Endothelial cell of umbilical vein (primary cell): ENCODE data around the gene KRT31. TPM values are rescaled to one million over a fixed set of nuclear protein-coding genes. Genes with fewer than 3 reads are reported as not detected.

Experiments used
- Bru-seq: library from RNA; stranded (reverse); fragments of 400-500 nt; gene quantifications from one replicate; lab custom pipeline; 2021; lab: Mats Ljungman, UMichigan
- BruChase-seq, 2 experiments: library from RNA; stranded (reverse); fragments of 400-500 nt; gene quantifications; one replicate each; lab custom pipeline; 2021; lab: Mats Ljungman, UMichigan
- BruUV-seq: library from RNA; stranded (reverse); fragments of 400-500 nt; replicated peaks from 2 replicates; lab custom pipeline; 2021; lab: Mats Ljungman, UMichigan
- CTCF ChIA-PET: fragments of 300-600, 350-600 bp; sonication (Branson Sonifier 250); formaldehyde crosslinking; loops from one replicate; lab custom pipeline; 2021; ENCODE audit warnings: antibody characterized with exemption, inconsistent platforms; lab: Charles Lee
- POLR2A ChIA-PET: fragments of 300-600, 350-600 bp; sonication (Branson Sonifier 250); formaldehyde crosslinking; loops from one replicate; lab custom pipeline; 2021; ENCODE audit warnings: antibody characterized with exemption, inconsistent platforms; lab: Charles Lee
- DNase-seq: peaks from one replicate; pipeline ENCODE4 v3.0.0-alpha.2; 2011; ENCODE audit warnings: low read depth, low spot score
- FAIRE-seq: peaks from 2 replicates; lab custom pipeline; 2011; peaks lifted over from hg19 to GRCh38; lab: Jason Lieb, UNC
- H2AFZ ChIP-seq: 2 replicates; pipeline ENCODE4 v1.6.0; 2012; ENCODE audit warnings: low read depth, low read length, control low read depth, inconsistent platforms
- H3K27ac ChIP-seq: 2 replicates; pipeline ENCODE4 v1.5.1; 2011; ENCODE audit warnings: low read depth, mild to moderate bottlenecking, control low read depth, low read length, moderate library complexity; ENCODE audit not compliant: insufficient read depth
- H3K27me3 ChIP-seq, 2 experiments: 2 replicates each; pipeline versions ENCODE4 v1.6.0 to v1.6.1; 2011; ENCODE audit warnings: low read length in 2 of 2, mixed read lengths in 1 of 2; ENCODE audit not compliant: control insufficient read depth in 2 of 2, insufficient read depth in 2 of 2
- H3K36me3 ChIP-seq, 2 experiments: 2 replicates in 1 of 2; 3 replicates in 1 of 2; pipeline ENCODE4 v1.5.1; 2011; ENCODE audit warnings: low read length in 2 of 2, mild to moderate bottlenecking in 1 of 2, moderate library complexity in 1 of 2; ENCODE audit not compliant: control insufficient read depth in 2 of 2, insufficient read depth in 2 of 2; ENCODE audit errors: extremely low read depth in 1 of 2
- H3K4me1 ChIP-seq: 3 replicates; pipeline ENCODE4 v1.5.1; 2011; ENCODE audit warnings: mild to moderate bottlenecking, low read length; ENCODE audit not compliant: control insufficient read depth, insufficient read depth; ENCODE audit errors: extremely low read depth
- H3K4me2 ChIP-seq: 2 replicates; pipeline ENCODE4 v1.6.1; 2011; ENCODE audit warnings: low read length, control low read depth, mixed read lengths; ENCODE audit not compliant: insufficient read depth
- H3K4me3 ChIP-seq, 3 experiments: fragments of 200-600 bp in 1 of 3; sonication (generic), shearing (Covaris generic) in 1 of 3; replicated peaks in 1 of 3; 2 replicates each; pipeline ENCODE4 v1.5.1; 2011 to 2016; ENCODE audit warnings: control low read depth in 3 of 3, low read length in 3 of 3, mild to moderate bottlenecking in 2 of 3, inconsistent platforms in 1 of 3, low read depth in 1 of 3, moderate library complexity in 1 of 3; ENCODE audit not compliant: insufficient read depth in 1 of 3
- H3K79me2 ChIP-seq: 2 replicates; pipeline ENCODE4 v1.6.0; 2012; ENCODE audit warnings: low read length, inconsistent platforms; ENCODE audit not compliant: control insufficient read depth, insufficient read depth
- H3K9ac ChIP-seq: replicated peaks from 2 replicates; pipeline ENCODE3; 2011; ENCODE audit warnings: low read length, control low read depth; ENCODE audit not compliant: insufficient read depth; ENCODE audit errors: extremely low read depth
- H3K9me1 ChIP-seq: replicated peaks from 3 replicates; pipeline ENCODE4 v1.6.0; 2011; ENCODE audit warnings: mild to moderate bottlenecking, low read length; ENCODE audit not compliant: control insufficient read depth, insufficient read depth; ENCODE audit errors: extremely low read depth
- H3K9me3 ChIP-seq: replicated peaks from 2 replicates; pipeline ENCODE4 v1.5.1; 2012; ENCODE audit warnings: low read length, inconsistent platforms; ENCODE audit not compliant: control insufficient read depth, insufficient read depth
- H4K20me1 ChIP-seq: replicated peaks from 2 replicates; pipeline ENCODE3; 2011; ENCODE audit warnings: mild to moderate bottlenecking, low read length; ENCODE audit not compliant: control insufficient read depth, insufficient read depth; ENCODE audit errors: extremely low read depth
- EZH2 ChIP-seq: IDR thresholded peaks from 2 replicates; pipeline ENCODE4 v1.6.1; 2012; ENCODE audit warnings: borderline replicate concordance, low read depth, mild to moderate bottlenecking, moderate library complexity, low read length, inconsistent platforms; ENCODE audit not compliant: severe bottlenecking
- FOS ChIP-seq: IDR thresholded peaks from 2 replicates; pipeline ENCODE4 v1.6.1; 2011; ENCODE audit warnings: mild to moderate bottlenecking, low read length, moderate library complexity, borderline replicate concordance; ENCODE audit not compliant: insufficient read depth
- GATA2 ChIP-seq: IDR thresholded peaks from 2 replicates; pipeline ENCODE4 v1.7.0; 2011; ENCODE audit warnings: low read depth, mild to moderate bottlenecking, moderate library complexity, mixed read lengths, low read length; ENCODE audit not compliant: insufficient read length, insufficient read depth
- JUN ChIP-seq: IDR thresholded peaks from 2 replicates; pipeline ENCODE4 v1.6.1; 2011; ENCODE audit warnings: borderline replicate concordance, low read depth; ENCODE audit not compliant: insufficient read length, insufficient read depth
- MAX ChIP-seq: IDR thresholded peaks from 2 replicates; pipeline ENCODE4 v1.6.1; 2011; ENCODE audit not compliant: insufficient read depth, insufficient read length
- MYC ChIP-seq: IDR thresholded peaks from one replicate; pipeline ENCODE4 v1.6.1; 2011; ENCODE audit warnings: mild to moderate bottlenecking, low read depth, low read length
- POLR2A ChIP-seq: IDR thresholded peaks from 2 replicates; pipeline ENCODE4 v1.6.1; 2012; ENCODE audit warnings: low read depth, mild to moderate bottlenecking, control low read depth, low read length
- POLR2AphosphoS5 ChIP-seq: IDR thresholded peaks from 2 replicates; pipeline ENCODE4 v1.6.1; 2012; ENCODE audit warnings: low read depth, mild to moderate bottlenecking, control low read depth, low read length, moderate library complexity; ENCODE audit not compliant: insufficient read depth
- dilution Hi-C: fragments of 300-500 bp; cut with MboI; formaldehyde crosslinking; loops from one replicate; pipeline ENCODE4 v1.15.0; 2019; ENCODE audit warnings: low sequenced_read_pairs; ENCODE audit not compliant: extremely low pct_ligation_motif_present
- intact Hi-C: fragments of 100-400 bp; cut with micrococcal nuclease; formaldehyde crosslinking; loops from one replicate; pipeline ENCODE4 v1.10.0; 2022
- long read RNA-seq: library from polyadenylated mRNA; stranded (forward); transcript quantifications from one replicate; pipeline ENCODE4 v2.0.0, GENCODE V29; 2021
- polyA minus RNA-seq, 3 experiments: library from RNA; depleted of rRNA, polyadenylated mRNA; stranded (reverse); fragments of >200 nt; gene quantifications; 1 replicate in 1 of 3; 2 replicates in 2 of 3; pipeline ENCODE4 v1.2.3, GENCODE V29; 2011
- polyA plus RNA-seq, 4 experiments: library from polyadenylated mRNA; depleted of rRNA in 3 of 4; stranded (reverse) in 3 of 4; unstranded in 1 of 4; fragments of >200 nt; gene quantifications; 2 replicates each; pipeline versions ENCODE4 v1.2.1 to v1.2.3, GENCODE V29; 2011 to 2012; ENCODE audit warnings: missing spikeins in 1 of 4
- total RNA-seq: library from RNA; stranded (reverse); gene quantifications from 2 replicates; pipeline ENCODE4 v1.2.3, GENCODE V29; 2021
- TF ChIP-seq, protein P1 (sequence below), 2 donors: IDR thresholded peaks; 1 replicate in 1 of 2; 2 replicates in 1 of 2; pipeline ENCODE4 v1.5.1; 2011; ENCODE audit warnings: low read length in 2 of 2, mild to moderate bottlenecking in 2 of 2, moderate library complexity in 2 of 2, control low read depth in 1 of 2, inconsistent platforms in 1 of 2, low read depth in 1 of 2; ENCODE audit not compliant: insufficient read depth in 1 of 2; ENCODE audit errors: extremely low read depth in 1 of 2

The KRT31 gene
- not detected in 2 replicates for total RNA-seq
- not detected in 2 replicates for polyA plus RNA-seq
- not detected in 2 replicates for polyA plus RNA-seq (2011; cell fraction: cytosol; rRNA removed)
- polyA plus RNA-seq (2011; cell fraction: nucleus; rRNA removed), result not detected in 2 replicates
- not detected in 2 replicates for polyA plus RNA-seq (2012)
- not detected in 2 replicates for polyA minus RNA-seq
- polyA minus RNA-seq (2011; cell fraction: cytosol; rRNA and poly(A)+ RNA removed), result not detected
- polyA minus RNA-seq (2011; cell fraction: nucleus; rRNA and poly(A)+ RNA removed), result not detected in 2 replicates
- not detected for Bru-seq, nascent RNA
- not detected for BruChase-seq, experiment 1, labeled RNA remaining after a 6-hour chase
- not detected for BruChase-seq, experiment 2, labeled RNA remaining after a 2-hour chase
- long read RNA-seq, result 0 reads

DNA sequence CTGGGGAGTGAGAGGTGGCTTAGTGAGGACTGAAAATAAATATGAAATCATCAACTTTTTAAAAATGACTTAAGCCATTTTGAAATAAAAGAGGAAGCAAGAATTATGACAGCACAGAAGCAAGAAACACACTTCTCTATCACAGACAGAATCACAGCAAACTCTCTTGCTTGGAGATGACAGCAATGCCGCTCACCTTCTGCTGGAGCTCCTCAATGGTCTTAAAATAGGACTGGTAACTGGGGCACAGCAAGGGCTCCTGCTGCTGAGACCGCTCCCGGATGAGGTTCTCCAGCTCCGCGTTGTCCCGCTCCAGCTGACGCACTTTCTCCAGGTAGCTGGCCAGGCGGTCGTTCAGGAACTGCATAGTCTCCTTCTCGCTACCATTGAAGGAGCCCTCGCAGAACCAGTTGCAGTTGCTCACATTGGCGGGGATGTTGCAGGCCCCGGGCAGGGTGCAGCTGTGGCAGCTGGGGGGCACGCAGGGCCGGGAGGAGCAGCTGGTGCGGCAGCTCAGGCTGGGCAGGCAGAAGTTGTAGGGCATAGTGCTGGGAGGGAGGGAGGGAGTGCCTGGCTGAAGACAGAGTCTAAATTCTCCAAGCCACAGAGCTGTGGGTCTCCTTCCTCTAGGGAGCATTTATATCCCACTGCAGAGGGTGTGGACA lies at the start of gene KRT31:
Gene KRT31, minus strand, starts transcription at position 613 of the 665 bp plus-strand sequence. Its CDS starts 69 bp downstream, at position 544.
- intact Hi-C loops (no loop called here), dilution Hi-C loops (no loop called here)
- TF ChIP-seq JUN (no peak), EZH2 (no peak), GATA2 (no peak), POLR2AphosphoS5 (no peak), POLR2A (no peak), MAX (no peak), MYC (no peak), FOS (no peak)
- TF ChIP-seq, protein P1, sequence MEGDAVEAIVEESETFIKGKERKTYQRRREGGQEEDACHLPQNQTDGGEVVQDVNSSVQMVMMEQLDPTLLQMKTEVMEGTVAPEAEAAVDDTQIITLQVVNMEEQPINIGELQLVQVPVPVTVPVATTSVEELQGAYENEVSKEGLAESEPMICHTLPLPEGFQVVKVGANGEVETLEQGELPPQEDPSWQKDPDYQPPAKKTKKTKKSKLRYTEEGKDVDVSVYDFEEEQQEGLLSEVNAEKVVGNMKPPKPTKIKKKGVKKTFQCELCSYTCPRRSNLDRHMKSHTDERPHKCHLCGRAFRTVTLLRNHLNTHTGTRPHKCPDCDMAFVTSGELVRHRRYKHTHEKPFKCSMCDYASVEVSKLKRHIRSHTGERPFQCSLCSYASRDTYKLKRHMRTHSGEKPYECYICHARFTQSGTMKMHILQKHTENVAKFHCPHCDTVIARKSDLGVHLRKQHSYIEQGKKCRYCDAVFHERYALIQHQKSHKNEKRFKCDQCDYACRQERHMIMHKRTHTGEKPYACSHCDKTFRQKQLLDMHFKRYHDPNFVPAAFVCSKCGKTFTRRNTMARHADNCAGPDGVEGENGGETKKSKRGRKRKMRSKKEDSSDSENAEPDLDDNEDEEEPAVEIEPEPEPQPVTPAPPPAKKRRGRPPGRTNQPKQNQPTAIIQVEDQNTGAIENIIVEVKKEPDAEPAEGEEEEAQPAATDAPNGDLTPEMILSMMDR (IDR thresholded peaks at IDR 0.05; ENCODE audit: extremely low read depth in 1 of 2, insufficient read depth in 1 of 2, low read depth in 1 of 2, low read length in 2 of 2), result no peak
- DNase-seq, result no peak
- no peak within 1 kb of the TSS for H3K4me2 ChIP-seq
- no peaks in the 10 kb centered on the region for H3K9me1 ChIP-seq
- H3K36me3 ChIP-seq, result no peaks in the 10 kb centered on the region
- no peaks in the 10 kb centered on the region for H3K9me3 ChIP-seq
- no peak within 1 kb of the TSS for H2AFZ ChIP-seq
- no peak within 1 kb of the TSS for H3K9ac ChIP-seq
- no peaks in the 10 kb centered on the region for H3K79me2 ChIP-seq
- no TSS peak for BruUV-seq
- no peak for FAIRE-seq
- ChIA-PET CTCF (no interaction called here), POLR2A (no interaction called here)
- H3K27ac ChIP-seq, result no peak within 1 kb of the TSS
- no peak within 1 kb of the TSS for H3K4me3 ChIP-seq
- H3K27me3 ChIP-seq, result peaks cover 11 to 21% of the 10 kb centered on the region in 2 experiments
- no peaks in the 10 kb centered on the region for H3K4me1 ChIP-seq
- H4K20me1 ChIP-seq, result no peaks in the 10 kb centered on the region
